Gastrocnemius medialis (tissue), 4 donors: ENCODE measurements around the gene THTPA.

ENCODE experiments used
- CTCF ChIP-seq, 5 experiments: fragments of 450-650 bp in 3 of 5; fragments of 200-600 bp in 2 of 5; sonication (generic) in 2 of 5; IDR thresholded peaks in 4 of 5; conservative IDR thresholded peaks in 1 of 5; 1 replicate in 4 of 5; 2 replicates in 1 of 5; pipeline ENCODE4 v1.5.1; 2016 to 2019; ENCODE audit warnings: antibody characterized with exemption in 5 of 5, mild to moderate bottlenecking in 3 of 5, moderate library complexity in 3 of 5
- POLR2A ChIP-seq, 2 donors: fragments of 450-650 bp; IDR thresholded peaks; one replicate each; pipeline ENCODE4 v1.6.1; 2017; ENCODE audit warnings: antibody characterized with exemption in 2 of 2, mild to moderate bottlenecking in 2 of 2, moderate library complexity in 2 of 2

GRCh38 chr14:23568021-23568599, 12.0 kb downstream of the THTPA start:
- TF ChIP-seq CTCF (IDR thresholded peaks at IDR 0.05 in 4 of 5, conservative IDR thresholded peaks at IDR 0.05 in 1 of 5) (no peak), POLR2A (IDR thresholded peaks at IDR 0.05) (no peak)
